GM12892 (cell line): Measurements from ENCODE around the gene ST6GALNAC4. TPM values are rescaled to one million over a fixed set of nuclear protein-coding genes. Genes with fewer than 3 reads are reported as not detected.

Source experiments
- DNase-seq: peaks from one replicate; pipeline ENCODE4 v3.0.0; 2011; ENCODE audit not compliant: insufficient read length
- FAIRE-seq: peaks from 2 replicates; lab custom pipeline; 2011; peaks lifted over from hg19 to GRCh38; lab: Jason Lieb, UNC
- POLR2A ChIP-seq: IDR thresholded peaks from 2 replicates; pipeline ENCODE4 v1.6.1; 2011; ENCODE audit warnings: low read depth, low read length, control low read depth
- POLR2AphosphoS5 ChIP-seq: IDR thresholded peaks from 2 replicates; pipeline ENCODE4 v1.6.1; 2011; ENCODE audit warnings: low read depth, low read length, control low read depth
- TAF1 ChIP-seq: IDR thresholded peaks from 2 replicates; pipeline ENCODE4 v1.6.1; 2011; ENCODE audit warnings: low read depth, mild to moderate bottlenecking, control low read depth, low read length, borderline replicate concordance
- polyA plus RNA-seq: library from polyadenylated mRNA; unstranded; fragments of >200 nt; gene quantifications from one replicate; pipeline ENCODE4 v1.2.1, GENCODE V29; 2012; ENCODE audit warnings: missing spikeins, inconsistent platforms; ENCODE audit not compliant: missing spikeins

ST6GALNAC4 gene
- polyA plus RNA-seq = 17.0 TPM

GRCh38 chr9:127916720-127917581 is at the start of gene ST6GALNAC4:
ST6GALNAC4 (minus strand) TSS chr9:127917041; CDS start chr9:127916419, 622 bp downstream.
- FAIRE-seq (peak; percentile 94), DNase-seq (peak; percentile 94)
- TF ChIP-seq TAF1 = peak; percentile 59; the same call in 1 of the 2 replicates
- TF ChIP-seq POLR2AphosphoS5 = 0 out of 2 replicates have a peak, but pooled peaks have one; percentile 40
- peak; percentile 74; the same call in 1 of the 2 replicates for TF ChIP-seq POLR2A

GRCh38 chr9:127965953-127966352 is 49.1 kb upstream of the ST6GALNAC4 start:
- FAIRE-seq = no peak
- TF ChIP-seq TAF1 (no peak), POLR2A (no peak), POLR2AphosphoS5 (no peak)

GRCh38 chr9:127963359-127964064 is 46.7 kb upstream of the ST6GALNAC4 start:
- no peak for DNase-seq
- TF ChIP-seq TAF1 (no peak), POLR2A (no peak), POLR2AphosphoS5 (no peak)
- FAIRE-seq = no peak

More at GRCh38 chr9:127965953-127966352, 49.1 kb upstream of the ST6GALNAC4 start:
- DNase-seq = no peak

GRCh38 chr9:127963041-127963358 is 46.2 kb upstream of the ST6GALNAC4 start:
- no peak for FAIRE-seq
- DNase-seq = no peak
- no peak for TF ChIP-seq TAF1
- no peak for TF ChIP-seq POLR2A
- TF ChIP-seq POLR2AphosphoS5 = no peak

GRCh38 chr9:127962278-127962677 is 45.4 kb upstream of the ST6GALNAC4 start:
- FAIRE-seq (no peak), DNase-seq (no peak)
- TF ChIP-seq POLR2AphosphoS5 = no peak
- TF ChIP-seq TAF1 = no peak
- no peak for TF ChIP-seq POLR2A

- DNase-seq (no peak), FAIRE-seq (no peak)
- TF ChIP-seq TAF1 = no peak
- no peak for TF ChIP-seq POLR2A
- no peak for TF ChIP-seq POLR2AphosphoS5
These were observed 44.8 kb upstream of the ST6GALNAC4 start for GRCh38 chr9:127961613-127962155.

GRCh38 chr9:127961155-127961490 is 44.3 kb upstream of the ST6GALNAC4 start:
- TF ChIP-seq POLR2AphosphoS5 = no peak
- no peak for TF ChIP-seq TAF1
- FAIRE-seq (no peak), DNase-seq (no peak)

- FAIRE-seq (no peak), DNase-seq (no peak)
- TF ChIP-seq TAF1 (no peak), POLR2AphosphoS5 (no peak), POLR2A (no peak)
These were observed 43.7 kb upstream of the ST6GALNAC4 start for GRCh38 chr9:127960410-127961154.

- no peak for FAIRE-seq
- DNase-seq = no peak
- no peak for TF ChIP-seq POLR2A
- no peak for TF ChIP-seq TAF1
- TF ChIP-seq POLR2AphosphoS5 = no peak
These were observed 43.1 kb upstream of the ST6GALNAC4 start for GRCh38 chr9:127959841-127960409.

GRCh38 chr9:127959398-127959797 is 42.6 kb upstream of the ST6GALNAC4 start:
- TF ChIP-seq POLR2AphosphoS5 (no peak), TAF1 (no peak), POLR2A (no peak)
- FAIRE-seq = no peak
- no peak for DNase-seq

GRCh38 chr9:127958728-127959127 is 41.9 kb upstream of the ST6GALNAC4 start:
- TF ChIP-seq POLR2A (no peak), TAF1 (no peak), POLR2AphosphoS5 (no peak)
- no peak for DNase-seq
- FAIRE-seq = no peak
